HFF-Myc (cell line): Measurements from ENCODE around the gene PLP2.
A peak's percentile ranks its signal among the peaks of the same experiment; 100 is the strongest.

ENCODE experiments used
- DNase-seq: peaks from one replicate; pipeline ENCODE4 v3.0.0-alpha.2; 2011; ENCODE audit warnings: low read depth; ENCODE audit errors: extremely low read depth
- H3K4me3 ChIP-seq: replicated peaks from 2 replicates; pipeline ENCODE4 v1.5.1; 2011; ENCODE audit warnings: low read depth, mild to moderate bottlenecking, control low read depth, low read length
- TF ChIP-seq, protein P1 (sequence below): IDR thresholded peaks from 2 replicates; pipeline ENCODE4 v1.5.1; 2012; ENCODE audit warnings: mild to moderate bottlenecking, low read depth, low read length, control low read depth; ENCODE audit errors: missing control alignments

Gene PLP2

DNA sequence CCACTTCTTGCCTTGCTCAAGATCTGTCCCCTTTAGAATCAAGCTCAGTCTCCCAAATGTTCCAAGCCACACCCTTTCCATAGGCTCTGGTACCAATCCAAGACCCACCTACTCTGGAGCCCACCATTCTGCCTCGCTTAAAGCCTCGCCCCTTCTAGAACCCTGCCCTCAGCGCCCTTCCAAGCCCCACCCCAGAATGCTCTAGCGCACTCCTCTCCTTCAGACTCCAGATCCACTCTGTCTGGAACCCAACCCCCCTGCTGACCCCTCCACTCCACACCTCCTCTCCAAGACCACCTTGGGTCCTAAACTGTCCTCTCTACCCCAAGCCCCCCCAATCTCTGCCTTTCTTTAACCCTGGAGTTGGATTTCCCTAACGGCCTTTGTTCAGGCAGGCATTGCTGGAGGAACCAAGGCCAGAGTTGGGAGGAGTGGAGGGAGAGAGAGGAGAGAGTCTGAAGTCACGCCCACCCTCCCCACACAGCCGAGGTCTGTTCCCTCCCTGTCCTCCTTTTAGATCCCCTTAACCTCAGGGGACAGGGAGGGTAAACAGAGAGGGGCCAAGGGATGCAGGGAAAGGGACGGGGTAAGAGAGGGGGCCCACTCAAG is 16.9 kb downstream of the PLP2 start:
- DNase-seq: no peak
- TF ChIP-seq, protein P1, sequence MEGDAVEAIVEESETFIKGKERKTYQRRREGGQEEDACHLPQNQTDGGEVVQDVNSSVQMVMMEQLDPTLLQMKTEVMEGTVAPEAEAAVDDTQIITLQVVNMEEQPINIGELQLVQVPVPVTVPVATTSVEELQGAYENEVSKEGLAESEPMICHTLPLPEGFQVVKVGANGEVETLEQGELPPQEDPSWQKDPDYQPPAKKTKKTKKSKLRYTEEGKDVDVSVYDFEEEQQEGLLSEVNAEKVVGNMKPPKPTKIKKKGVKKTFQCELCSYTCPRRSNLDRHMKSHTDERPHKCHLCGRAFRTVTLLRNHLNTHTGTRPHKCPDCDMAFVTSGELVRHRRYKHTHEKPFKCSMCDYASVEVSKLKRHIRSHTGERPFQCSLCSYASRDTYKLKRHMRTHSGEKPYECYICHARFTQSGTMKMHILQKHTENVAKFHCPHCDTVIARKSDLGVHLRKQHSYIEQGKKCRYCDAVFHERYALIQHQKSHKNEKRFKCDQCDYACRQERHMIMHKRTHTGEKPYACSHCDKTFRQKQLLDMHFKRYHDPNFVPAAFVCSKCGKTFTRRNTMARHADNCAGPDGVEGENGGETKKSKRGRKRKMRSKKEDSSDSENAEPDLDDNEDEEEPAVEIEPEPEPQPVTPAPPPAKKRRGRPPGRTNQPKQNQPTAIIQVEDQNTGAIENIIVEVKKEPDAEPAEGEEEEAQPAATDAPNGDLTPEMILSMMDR: no peak
- H3K4me3 ChIP-seq: no peak overlapping the region

DNA sequence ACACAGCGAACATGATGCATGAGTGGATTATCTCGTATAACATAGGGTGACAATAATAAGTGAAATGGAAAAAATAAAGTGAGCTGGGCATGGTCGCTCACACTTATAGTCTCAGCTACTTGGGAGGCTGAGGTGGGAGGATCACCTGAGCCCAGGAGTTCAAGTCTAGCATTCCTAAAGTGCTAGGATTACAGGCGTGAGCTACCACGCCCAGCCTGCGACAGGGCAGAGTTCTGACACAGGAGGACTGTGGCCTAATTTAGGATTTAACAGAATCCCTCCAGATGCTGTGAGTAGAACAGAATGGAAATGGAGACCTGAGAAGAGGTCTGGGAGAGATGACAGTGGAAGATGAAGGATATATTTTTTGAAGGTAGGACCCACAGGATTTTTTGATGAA is 17.9 kb downstream of the PLP2 start:
- no peak overlapping the region for H3K4me3 ChIP-seq
- no peak for DNase-seq
- TF ChIP-seq, protein P1: no peak

DNA sequence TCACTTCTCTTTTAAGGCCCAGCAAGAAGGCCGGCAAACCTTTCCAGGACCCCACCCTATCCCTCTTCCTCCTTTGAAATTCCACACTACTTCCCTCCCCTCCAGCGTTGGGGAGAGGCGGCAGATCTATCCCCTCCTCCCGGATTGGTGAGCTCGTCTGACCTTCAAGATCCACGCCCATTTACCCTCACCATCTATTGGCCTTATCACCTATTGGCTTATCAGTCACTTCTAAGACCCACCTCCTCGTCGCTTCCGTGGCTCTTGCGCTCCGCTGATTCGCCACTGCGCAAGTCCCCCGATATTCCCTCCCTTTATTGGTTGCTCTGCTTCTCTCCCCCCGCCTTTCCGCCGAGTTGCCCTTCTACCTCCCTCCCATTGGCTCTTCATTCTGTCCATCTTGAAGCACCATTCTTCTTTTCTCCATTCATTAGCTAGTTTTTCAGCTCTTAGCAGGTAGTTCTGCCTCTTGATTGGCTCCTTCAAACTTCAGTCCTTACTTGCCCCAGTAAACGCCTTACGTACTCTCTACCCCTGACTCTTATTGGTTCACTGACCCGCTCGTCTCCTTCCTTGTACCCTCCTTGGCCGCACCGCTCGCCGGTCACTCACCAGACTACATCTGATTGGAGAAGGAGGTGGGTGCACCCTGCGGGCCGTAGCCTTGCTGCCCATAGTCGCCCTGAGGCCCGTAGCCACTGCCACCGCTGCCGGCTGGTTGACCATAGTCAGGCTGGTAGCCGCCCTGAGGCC is 19.3 kb downstream of the PLP2 start:
- TF ChIP-seq, protein P1: no peak
- peak; percentile 98 for DNase-seq
- peak overlapping the region; percentile 67 for H3K4me3 ChIP-seq

DNA sequence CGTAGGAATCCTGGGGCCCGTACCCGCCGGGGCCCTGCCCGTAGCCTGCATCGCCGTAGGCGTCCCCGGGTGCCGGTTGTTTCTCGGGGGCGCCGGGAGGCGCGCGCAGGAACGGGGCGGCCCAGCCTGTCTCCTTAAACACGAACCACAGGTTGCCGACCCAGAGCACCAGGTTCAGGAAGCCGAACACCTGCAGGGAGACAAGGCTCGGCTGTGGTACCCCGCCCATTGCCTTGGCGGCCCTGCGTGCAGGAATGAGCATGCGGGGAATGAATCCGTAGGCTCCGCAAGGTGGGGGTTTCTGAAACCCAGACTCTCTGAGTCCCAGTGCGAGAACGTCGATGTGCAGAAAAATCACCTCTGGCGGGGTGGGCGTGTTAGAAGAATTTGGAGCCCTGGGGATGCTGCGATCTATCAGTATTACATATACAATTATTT is 19.9 kb downstream of the PLP2 start:
- peak overlapping the region; percentile 67 for H3K4me3 ChIP-seq
- DNase-seq: no peak
- TF ChIP-seq, protein P1: no peak

DNA sequence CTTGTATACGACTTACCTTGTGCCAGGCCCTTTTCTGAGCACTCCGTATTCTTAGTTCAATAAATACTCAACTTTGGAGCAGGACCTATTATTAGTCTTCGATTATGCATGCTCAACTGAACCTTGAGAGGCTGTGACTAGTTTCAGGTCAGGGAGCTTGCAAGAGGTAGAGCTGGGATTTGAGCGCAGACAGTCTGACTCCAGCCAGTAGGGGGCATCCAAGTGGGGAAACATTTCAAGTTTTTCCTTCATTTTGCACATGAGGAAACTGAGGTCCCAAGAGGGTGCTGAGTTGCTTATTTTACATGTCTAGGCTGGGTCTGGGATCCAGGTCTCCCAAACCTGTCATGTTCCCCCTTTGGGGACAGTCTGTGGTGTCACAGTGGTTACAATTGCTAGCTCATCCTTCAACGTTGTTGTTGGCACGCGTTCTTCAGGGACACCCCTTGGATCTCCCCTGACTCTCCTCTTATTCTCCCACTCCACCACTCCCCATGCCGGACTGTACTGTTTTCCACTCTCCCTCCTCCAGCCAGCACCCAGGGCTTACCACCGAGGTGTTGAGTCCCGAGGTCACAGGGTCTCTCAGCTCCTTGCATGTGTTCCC is 21.1 kb downstream of the PLP2 start:
- no peak overlapping the region for H3K4me3 ChIP-seq
- TF ChIP-seq, protein P1: peak; percentile 61
- no peak for DNase-seq

DNA sequence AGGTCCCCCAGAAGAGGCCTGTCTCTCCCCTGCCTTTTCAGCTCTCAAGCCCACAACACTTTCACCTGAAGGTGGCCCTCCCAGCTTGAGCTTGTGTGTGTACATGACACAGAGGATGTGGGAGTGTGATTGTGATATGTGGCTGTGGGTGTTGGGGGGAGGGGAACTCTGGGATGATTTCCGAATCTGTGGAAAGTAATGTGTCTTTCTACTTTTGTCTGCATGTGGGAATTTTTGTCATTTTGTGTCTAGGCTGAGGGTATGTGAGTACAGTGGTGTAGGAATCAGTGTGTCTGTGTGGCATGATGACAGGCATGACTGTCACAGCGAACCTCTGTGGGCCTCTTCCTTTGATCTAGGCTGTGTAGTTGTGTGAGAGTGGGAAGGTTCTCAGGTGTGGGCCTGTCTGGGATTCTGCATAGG is 21.9 kb downstream of the PLP2 start:
- TF ChIP-seq, protein P1: no peak
- no peak for DNase-seq

More for the DNA sequence above, 21.9 kb downstream of the PLP2 start:
- no peak overlapping the region for H3K4me3 ChIP-seq
